ENCODE data around the gene MMRN1.

The MMRN1 gene

GRCh38 chr4:89952458-89952857, 57.8 kb downstream of the MMRN1 start:
- H3K4me3 ChIP-seq (ENCODE audit: low read depth, low read length) = no peak overlapping the region
- ChIA-PET POLR2A (no interaction called here), CTCF (no interaction called here)
- H3K36me3 ChIP-seq (ENCODE audit: control insufficient read depth in 2 of 2, insufficient read depth in 1 of 2, low read length in 2 of 2) = no peaks in the 10 kb centered on the region
- no peaks in the 10 kb centered on the region; the same call in 1 of the 2 replicates for H3K4me1 ChIP-seq (ENCODE audit: control insufficient read depth, insufficient read depth, low read length)
- H3K27ac ChIP-seq (ENCODE audit: extremely low read depth, low read depth, low read length) = no peak overlapping the region
- H3K9me3 ChIP-seq (ENCODE audit: control insufficient read depth, insufficient read depth, low read depth, low read length) = no peaks in the 10 kb centered on the region
- TF ChIP-seq, protein P1, sequence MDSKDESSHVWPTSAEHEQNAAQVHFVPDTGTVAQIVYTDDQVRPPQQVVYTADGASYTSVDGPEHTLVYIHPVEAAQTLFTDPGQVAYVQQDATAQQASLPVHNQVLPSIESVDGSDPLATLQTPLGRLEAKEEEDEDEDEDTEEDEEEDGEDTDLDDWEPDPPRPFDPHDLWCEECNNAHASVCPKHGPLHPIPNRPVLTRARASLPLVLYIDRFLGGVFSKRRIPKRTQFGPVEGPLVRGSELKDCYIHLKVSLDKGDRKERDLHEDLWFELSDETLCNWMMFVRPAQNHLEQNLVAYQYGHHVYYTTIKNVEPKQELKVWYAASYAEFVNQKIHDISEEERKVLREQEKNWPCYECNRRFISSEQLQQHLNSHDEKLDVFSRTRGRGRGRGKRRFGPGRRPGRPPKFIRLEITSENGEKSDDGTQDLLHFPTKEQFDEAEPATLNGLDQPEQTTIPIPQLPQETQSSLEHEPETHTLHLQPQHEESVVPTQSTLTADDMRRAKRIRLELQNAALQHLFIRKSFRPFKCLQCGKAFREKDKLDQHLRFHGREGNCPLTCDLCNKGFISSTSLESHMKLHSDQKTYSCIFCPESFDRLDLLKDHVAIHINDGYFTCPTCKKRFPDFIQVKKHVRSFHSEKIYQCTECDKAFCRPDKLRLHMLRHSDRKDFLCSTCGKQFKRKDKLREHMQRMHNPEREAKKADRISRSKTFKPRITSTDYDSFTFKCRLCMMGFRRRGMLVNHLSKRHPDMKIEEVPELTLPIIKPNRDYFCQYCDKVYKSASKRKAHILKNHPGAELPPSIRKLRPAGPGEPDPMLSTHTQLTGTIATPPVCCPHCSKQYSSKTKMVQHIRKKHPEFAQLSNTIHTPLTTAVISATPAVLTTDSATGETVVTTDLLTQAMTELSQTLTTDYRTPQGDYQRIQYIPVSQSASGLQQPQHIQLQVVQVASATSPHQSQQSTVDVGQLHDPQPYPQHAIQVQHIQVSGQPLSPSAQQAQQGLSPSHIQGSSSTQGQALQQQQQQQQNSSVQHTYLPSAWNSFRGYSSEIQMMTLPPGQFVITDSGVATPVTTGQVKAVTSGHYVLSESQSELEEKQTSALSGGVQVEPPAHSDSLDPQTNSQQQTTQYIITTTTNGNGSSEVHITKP (tag by site-specific recombination; IDR thresholded peaks at IDR 0.05) = no peak
- TF ChIP-seq ZNF670 (tag by site-specific recombination; IDR thresholded peaks at IDR 0.05; ENCODE audit: low read depth) (no peak), SCRT1 (tag by site-specific recombination; IDR thresholded peaks at IDR 0.05; ENCODE audit: borderline replicate concordance) (no peak), ZNF391 (tag by site-specific recombination; IDR thresholded peaks at IDR 0.05; ENCODE audit: borderline replicate concordance, low read depth) (no peak), ZNF701 (tag by site-specific recombination; IDR thresholded peaks at IDR 0.05) (no peak), ZNF639 (tag by site-specific recombination; IDR thresholded peaks at IDR 0.05) (no peak), TRIM28 (IDR thresholded peaks at IDR 0.05; ENCODE audit: borderline replicate concordance, low read length) (no peak), ZNF398 (tag by site-specific recombination; IDR thresholded peaks at IDR 0.05) (no peak), ZNF223 (tag by site-specific recombination; IDR thresholded peaks at IDR 0.05) (no peak), ZNF138 (tag by site-specific recombination; IDR thresholded peaks at IDR 0.05; ENCODE audit: borderline replicate concordance) (no peak), ZSCAN16 (tag by site-specific recombination; IDR thresholded peaks at IDR 0.05) (no peak), ZNF585B (tag by site-specific recombination; IDR thresholded peaks at IDR 0.05) (no peak), KLF7 (tag by site-specific recombination; IDR thresholded peaks at IDR 0.05; ENCODE audit: borderline replicate concordance) (no peak), ZBTB17 (tag by site-specific recombination; IDR thresholded peaks at IDR 0.05) (no peak), ZNF121 (tag by site-specific recombination; IDR thresholded peaks at IDR 0.05) (no peak), ZNF654 (tag by site-specific recombination; IDR thresholded peaks at IDR 0.05; ENCODE audit: low read depth) (no peak), ZNF830 (tag by site-specific recombination; IDR thresholded peaks at IDR 0.05; ENCODE audit: low read depth) (no peak)
- TF ChIP-seq, protein P2, sequence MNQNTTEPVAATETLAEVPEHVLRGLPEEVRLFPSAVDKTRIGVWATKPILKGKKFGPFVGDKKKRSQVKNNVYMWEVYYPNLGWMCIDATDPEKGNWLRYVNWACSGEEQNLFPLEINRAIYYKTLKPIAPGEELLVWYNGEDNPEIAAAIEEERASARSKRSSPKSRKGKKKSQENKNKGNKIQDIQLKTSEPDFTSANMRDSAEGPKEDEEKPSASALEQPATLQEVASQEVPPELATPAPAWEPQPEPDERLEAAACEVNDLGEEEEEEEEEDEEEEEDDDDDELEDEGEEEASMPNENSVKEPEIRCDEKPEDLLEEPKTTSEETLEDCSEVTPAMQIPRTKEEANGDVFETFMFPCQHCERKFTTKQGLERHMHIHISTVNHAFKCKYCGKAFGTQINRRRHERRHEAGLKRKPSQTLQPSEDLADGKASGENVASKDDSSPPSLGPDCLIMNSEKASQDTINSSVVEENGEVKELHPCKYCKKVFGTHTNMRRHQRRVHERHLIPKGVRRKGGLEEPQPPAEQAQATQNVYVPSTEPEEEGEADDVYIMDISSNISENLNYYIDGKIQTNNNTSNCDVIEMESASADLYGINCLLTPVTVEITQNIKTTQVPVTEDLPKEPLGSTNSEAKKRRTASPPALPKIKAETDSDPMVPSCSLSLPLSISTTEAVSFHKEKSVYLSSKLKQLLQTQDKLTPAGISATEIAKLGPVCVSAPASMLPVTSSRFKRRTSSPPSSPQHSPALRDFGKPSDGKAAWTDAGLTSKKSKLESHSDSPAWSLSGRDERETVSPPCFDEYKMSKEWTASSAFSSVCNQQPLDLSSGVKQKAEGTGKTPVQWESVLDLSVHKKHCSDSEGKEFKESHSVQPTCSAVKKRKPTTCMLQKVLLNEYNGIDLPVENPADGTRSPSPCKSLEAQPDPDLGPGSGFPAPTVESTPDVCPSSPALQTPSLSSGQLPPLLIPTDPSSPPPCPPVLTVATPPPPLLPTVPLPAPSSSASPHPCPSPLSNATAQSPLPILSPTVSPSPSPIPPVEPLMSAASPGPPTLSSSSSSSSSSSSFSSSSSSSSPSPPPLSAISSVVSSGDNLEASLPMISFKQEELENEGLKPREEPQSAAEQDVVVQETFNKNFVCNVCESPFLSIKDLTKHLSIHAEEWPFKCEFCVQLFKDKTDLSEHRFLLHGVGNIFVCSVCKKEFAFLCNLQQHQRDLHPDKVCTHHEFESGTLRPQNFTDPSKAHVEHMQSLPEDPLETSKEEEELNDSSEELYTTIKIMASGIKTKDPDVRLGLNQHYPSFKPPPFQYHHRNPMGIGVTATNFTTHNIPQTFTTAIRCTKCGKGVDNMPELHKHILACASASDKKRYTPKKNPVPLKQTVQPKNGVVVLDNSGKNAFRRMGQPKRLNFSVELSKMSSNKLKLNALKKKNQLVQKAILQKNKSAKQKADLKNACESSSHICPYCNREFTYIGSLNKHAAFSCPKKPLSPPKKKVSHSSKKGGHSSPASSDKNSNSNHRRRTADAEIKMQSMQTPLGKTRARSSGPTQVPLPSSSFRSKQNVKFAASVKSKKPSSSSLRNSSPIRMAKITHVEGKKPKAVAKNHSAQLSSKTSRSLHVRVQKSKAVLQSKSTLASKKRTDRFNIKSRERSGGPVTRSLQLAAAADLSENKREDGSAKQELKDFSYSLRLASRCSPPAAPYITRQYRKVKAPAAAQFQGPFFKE (tag by site-specific recombination; IDR thresholded peaks at IDR 0.05; ENCODE audit: borderline replicate concordance) = no peak
- TF ChIP-seq, protein P3, sequence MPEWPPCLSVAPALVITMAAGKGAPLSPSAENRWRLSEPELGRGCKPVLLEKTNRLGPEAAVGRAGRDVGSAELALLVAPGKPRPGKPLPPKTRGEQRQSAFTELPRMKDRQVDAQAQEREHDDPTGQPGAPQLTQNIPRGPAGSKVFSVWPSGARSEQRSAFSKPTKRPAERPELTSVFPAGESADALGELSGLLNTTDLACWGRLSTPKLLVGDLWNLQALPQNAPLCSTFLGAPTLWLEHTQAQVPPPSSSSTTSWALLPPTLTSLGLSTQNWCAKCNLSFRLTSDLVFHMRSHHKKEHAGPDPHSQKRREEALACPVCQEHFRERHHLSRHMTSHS (tag by site-specific recombination; IDR thresholded peaks at IDR 0.05) = no peak
